OCI-LY3 (cell line): ENCODE data around the gene LPAR3.

Experiments
- EZH2phosphoT487 ChIP-seq: fragments of 200-600 bp; shearing (Covaris generic); IDR thresholded peaks from 2 replicates; pipeline ENCODE4 v1.6.1; 2018; ENCODE audit warnings: antibody characterized with exemption, mixed run types, low read depth
- TF ChIP-seq, protein P1 (sequence below): fragments of 200-600, 300-600 bp; sonication (generic); IDR thresholded peaks from 2 replicates; pipeline ENCODE4 v1.5.1; 2014; ENCODE audit warnings: antibody characterized with exemption, low read length, low read depth

DNA sequence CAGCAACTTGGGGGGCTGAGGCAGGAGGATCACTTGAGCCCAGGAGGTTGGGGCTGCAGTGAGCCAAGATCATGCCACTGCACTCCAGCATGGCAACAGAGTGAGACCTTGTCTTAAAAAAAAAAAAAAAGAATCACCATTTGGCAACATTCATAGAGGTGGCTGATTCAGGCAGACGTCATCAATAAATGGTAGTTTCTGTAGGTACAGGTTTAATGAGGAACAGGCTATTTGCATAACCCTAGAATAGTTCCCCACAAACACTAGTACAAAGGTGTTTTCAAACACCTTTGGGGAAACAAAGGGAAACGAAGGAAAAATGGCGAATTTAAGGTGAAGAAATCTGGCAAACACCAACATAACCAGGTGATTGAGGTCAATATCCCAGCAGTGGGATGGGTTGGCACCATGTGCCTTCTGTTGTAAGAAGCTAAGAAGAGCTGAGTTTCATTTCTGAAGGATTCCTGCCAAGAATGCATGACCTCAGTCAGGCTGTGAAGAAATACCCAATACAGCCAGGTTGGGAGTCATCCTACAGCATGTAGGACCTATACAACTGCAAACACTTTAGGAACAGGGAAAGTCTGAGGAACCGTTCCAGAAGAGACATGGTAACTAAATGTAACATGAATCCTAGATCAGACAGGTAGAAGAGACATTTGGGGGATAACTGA, 5.6 kb downstream of the LPAR3 start:
- TF ChIP-seq, protein P1, sequence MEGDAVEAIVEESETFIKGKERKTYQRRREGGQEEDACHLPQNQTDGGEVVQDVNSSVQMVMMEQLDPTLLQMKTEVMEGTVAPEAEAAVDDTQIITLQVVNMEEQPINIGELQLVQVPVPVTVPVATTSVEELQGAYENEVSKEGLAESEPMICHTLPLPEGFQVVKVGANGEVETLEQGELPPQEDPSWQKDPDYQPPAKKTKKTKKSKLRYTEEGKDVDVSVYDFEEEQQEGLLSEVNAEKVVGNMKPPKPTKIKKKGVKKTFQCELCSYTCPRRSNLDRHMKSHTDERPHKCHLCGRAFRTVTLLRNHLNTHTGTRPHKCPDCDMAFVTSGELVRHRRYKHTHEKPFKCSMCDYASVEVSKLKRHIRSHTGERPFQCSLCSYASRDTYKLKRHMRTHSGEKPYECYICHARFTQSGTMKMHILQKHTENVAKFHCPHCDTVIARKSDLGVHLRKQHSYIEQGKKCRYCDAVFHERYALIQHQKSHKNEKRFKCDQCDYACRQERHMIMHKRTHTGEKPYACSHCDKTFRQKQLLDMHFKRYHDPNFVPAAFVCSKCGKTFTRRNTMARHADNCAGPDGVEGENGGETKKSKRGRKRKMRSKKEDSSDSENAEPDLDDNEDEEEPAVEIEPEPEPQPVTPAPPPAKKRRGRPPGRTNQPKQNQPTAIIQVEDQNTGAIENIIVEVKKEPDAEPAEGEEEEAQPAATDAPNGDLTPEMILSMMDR: no peak
- TF ChIP-seq EZH2phosphoT487: no peak
